Measurements from ENCODE around the gene TRPM2. TPM values are rescaled to one million over a fixed set of nuclear protein-coding genes. Genes with fewer than 3 reads are reported as not detected.

TRPM2 gene
- total RNA-seq, 1 experiment from 2014 or later: 5.7 TPM

Small RNAs within 50 kb of the gene (small RNA-seq; reads per million reads assigned to genes)
- gene RF00285: 0 to 0.06 reads per million in 2 experiments

Other genes starting within 250 kb of the TRPM2 start
- 2.2 and 2.5 TPM in 2 replicates for gene PWP2, start 246.2 kb upstream of the TRPM2 start, total RNA-seq (2014; rRNA removed; shearing (Covaris generic))
- gene GATD3, start 219.9 kb upstream of the TRPM2 start, total RNA-seq (2014; rRNA removed; shearing (Covaris generic)): 2.8 and 3.5 TPM in 2 replicates
- gene ICOSLG, start 112.7 kb upstream of the TRPM2 start, total RNA-seq (2014; rRNA removed; shearing (Covaris generic)): 0.40 and 0.47 TPM in 2 replicates
- not detected in 2 replicates for gene DNMT3L, start 91.7 kb upstream of the TRPM2 start, total RNA-seq (2014; rRNA removed; shearing (Covaris generic))
- gene AIRE, start 67.7 kb upstream of the TRPM2 start, total RNA-seq (2014; rRNA removed; shearing (Covaris generic)): not detected in 2 replicates
- 70.8 and 71.0 TPM in 2 replicates for gene PFKL, start 53.6 kb upstream of the TRPM2 start, total RNA-seq (2014; rRNA removed; shearing (Covaris generic))
- 5.0 and 5.4 TPM in 2 replicates for gene CFAP410, start 14.2 kb upstream of the TRPM2 start, total RNA-seq (2014; rRNA removed; shearing (Covaris generic))
- 0.47 and 0.92 TPM in 2 replicates for gene LRRC3, start 101.9 kb downstream of the TRPM2 start, total RNA-seq (2014; rRNA removed; shearing (Covaris generic))
- not detected in 2 replicates for gene KRTAP10-1, start 186.6 kb downstream of the TRPM2 start, total RNA-seq (2014; rRNA removed; shearing (Covaris generic))
- not detected in 2 replicates for gene KRTAP10-2, start 197.9 kb downstream of the TRPM2 start, total RNA-seq (2014; rRNA removed; shearing (Covaris generic))
- gene KRTAP10-3, start 205.2 kb downstream of the TRPM2 start, total RNA-seq (2014; rRNA removed; shearing (Covaris generic)): not detected in 2 replicates
- gene KRTAP10-4, start 220.1 kb downstream of the TRPM2 start, total RNA-seq (2014; rRNA removed; shearing (Covaris generic)): not detected in 2 replicates
- gene KRTAP10-5, start 227.0 kb downstream of the TRPM2 start, total RNA-seq (2014; rRNA removed; shearing (Covaris generic)): not detected in 2 replicates
- not detected in 2 replicates for gene KRTAP10-6, start 238.9 kb downstream of the TRPM2 start, total RNA-seq (2014; rRNA removed; shearing (Covaris generic))
- not detected in 2 replicates for gene KRTAP10-7, start 247.0 kb downstream of the TRPM2 start, total RNA-seq (2014; rRNA removed; shearing (Covaris generic))

All from NCI-H460 (cell line).